Neural crest cell (in vitro differentiated cells): Measurements from ENCODE around the gene C1orf53. TPM values are rescaled to one million over a fixed set of nuclear protein-coding genes. Genes with fewer than 3 reads are reported as not detected.

ENCODE experiments used
- DNase-seq: peaks from one replicate; pipeline ENCODE4 v3.0.0; 2021; ENCODE audit warnings: low read depth, mixed read lengths, low spot score
- H3K27ac Mint-ChIP-seq: one replicate; pipeline ENCODE4 v1.8.0; 2021; ENCODE audit warnings: mild to moderate bottlenecking, mixed read lengths; ENCODE audit not compliant: unreplicated experiment
- H3K27me3 Mint-ChIP-seq: 2 replicates; pipeline ENCODE4 v1.8.0; 2021; ENCODE audit warnings: low read depth, mild to moderate bottlenecking, mixed read lengths
- H3K36me3 Mint-ChIP-seq: 2 replicates; pipeline ENCODE4 v1.8.0; 2021; ENCODE audit warnings: low read depth, mild to moderate bottlenecking, mixed read lengths
- H3K4me1 Mint-ChIP-seq: 2 replicates; pipeline ENCODE4 v1.8.0; 2021; ENCODE audit warnings: mixed read lengths
- H3K4me3 Mint-ChIP-seq: one replicate; pipeline ENCODE4 v1.8.0; 2021; ENCODE audit warnings: mild to moderate bottlenecking, mixed read lengths
- H3K9me3 Mint-ChIP-seq: 2 replicates; pipeline ENCODE4 v1.8.0; 2021; ENCODE audit warnings: mixed read lengths
- CTCF ChIP-seq: fragments of 200-600 bp; sonication (generic); conservative IDR thresholded peaks from 2 replicates; pipeline ENCODE4 v1.5.0; 2021; ENCODE audit warnings: antibody characterized with exemption, mild to moderate bottlenecking
- total RNA-seq: library from RNA; stranded (reverse); gene quantifications from 2 replicates; pipeline ENCODE4 v1.2.1, GENCODE V29; 2021

C1orf53 gene
- total RNA-seq, 1 donor from 2014 or later = 3.1 TPM

DNA sequence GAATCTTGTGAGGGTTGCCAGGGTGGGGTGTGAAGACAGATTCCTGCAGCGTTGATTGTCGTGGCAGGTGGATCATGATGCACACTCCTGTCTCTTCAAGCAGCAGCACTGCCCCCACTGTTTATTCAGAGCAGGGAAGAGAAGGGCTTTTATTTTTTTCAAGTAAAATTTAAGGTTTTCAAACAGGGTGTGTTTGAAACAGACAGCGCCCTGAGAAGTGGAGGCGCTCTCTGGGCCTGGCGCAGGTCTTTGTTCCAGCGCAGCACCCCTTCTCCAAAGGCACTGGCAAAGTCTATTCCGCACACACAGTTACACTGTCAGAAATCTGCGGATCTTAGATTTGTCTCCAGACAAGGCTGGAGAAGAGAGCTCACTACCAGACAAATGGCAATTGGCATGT, 7.0 kb downstream of the C1orf53 start:
- Mint-ChIP-seq H3K9me3 (no peaks in the 10 kb centered on the region), H3K4me1 (peaks cover 18% of the 10 kb centered on the region), H3K27ac (no peak overlapping the region), H3K4me3 (no peak overlapping the region), H3K36me3 (peaks cover 2% of the 10 kb centered on the region), H3K27me3 (peaks cover 100% of the 10 kb centered on the region)
- no peak for TF ChIP-seq CTCF
- no peak for DNase-seq

DNA sequence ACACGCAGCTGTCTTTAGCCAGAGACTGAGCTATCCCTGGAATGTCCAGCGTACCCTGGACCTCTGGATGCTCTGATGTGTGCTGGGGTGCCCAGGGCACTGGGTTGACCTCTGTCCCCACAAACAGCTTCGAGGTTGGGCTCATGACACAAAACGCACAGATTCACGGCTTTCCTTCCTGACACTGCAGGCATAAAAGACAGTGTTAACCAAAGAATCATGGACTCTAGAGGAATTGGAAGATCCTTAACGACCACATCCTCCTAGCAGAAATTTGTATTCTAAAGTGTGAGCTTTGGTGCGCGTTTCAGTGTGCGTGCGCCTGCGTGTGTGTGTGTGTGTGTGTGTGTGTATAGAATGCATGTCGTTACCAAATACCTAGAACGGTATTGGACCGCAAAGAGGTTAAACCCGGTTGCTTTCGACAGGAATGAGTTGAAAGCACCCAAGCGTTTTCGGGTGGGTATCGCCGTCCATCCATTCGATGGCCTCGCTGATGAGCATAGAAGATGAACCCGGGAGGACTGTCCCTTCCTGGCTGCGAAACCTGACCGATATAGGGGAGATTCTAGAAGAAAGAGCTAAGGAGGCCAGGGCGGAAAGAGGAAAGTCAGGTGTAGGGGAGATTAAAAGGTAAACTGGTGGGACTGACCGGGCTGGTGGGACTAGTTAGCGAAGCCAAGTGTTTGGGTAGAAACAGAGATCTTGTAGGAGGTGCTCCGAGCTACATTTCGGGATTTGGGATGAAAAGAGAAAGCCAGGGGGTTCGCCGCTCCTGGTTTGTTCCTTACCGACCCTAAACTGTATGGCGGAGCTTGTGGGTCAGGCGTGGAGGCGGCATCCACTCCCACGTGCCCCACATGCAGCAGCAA, 7.9 kb downstream of the C1orf53 start:
- peaks cover 100% of the 10 kb centered on the region for H3K27me3 Mint-ChIP-seq

GRCh38 chr1:197911111-197911856, 8.9 kb downstream of the C1orf53 start:
- Mint-ChIP-seq H3K4me3 (no peak overlapping the region), H3K27me3 (peaks cover 100% of the 10 kb centered on the region), H3K9me3 (no peaks in the 10 kb centered on the region), H3K27ac (no peak overlapping the region), H3K4me1 (peaks cover 33% of the 10 kb centered on the region), H3K36me3 (peaks cover 2% of the 10 kb centered on the region)
- DNase-seq = no peak
- no peak for TF ChIP-seq CTCF

More for the DNA sequence above, 7.9 kb downstream of the C1orf53 start:
- no peaks in the 10 kb centered on the region for H3K9me3 Mint-ChIP-seq
- no peak for TF ChIP-seq CTCF
- no peak overlapping the region for H3K27ac Mint-ChIP-seq
- peaks cover 2% of the 10 kb centered on the region for H3K36me3 Mint-ChIP-seq
- DNase-seq = no peak
- peak overlapping the region; percentile 3 for H3K4me3 Mint-ChIP-seq
- peaks cover 24% of the 10 kb centered on the region for H3K4me1 Mint-ChIP-seq

- Mint-ChIP-seq H3K9me3 (no peaks in the 10 kb centered on the region), H3K36me3 (peaks cover 2% of the 10 kb centered on the region), H3K27ac (no peak overlapping the region), H3K4me1 (peaks cover 40% of the 10 kb centered on the region), H3K4me3 (peak overlapping the region; percentile 5), H3K27me3 (peaks cover 100% of the 10 kb centered on the region)
- DNase-seq = no peak
- no peak for TF ChIP-seq CTCF
Measured at GRCh38 chr1:197911857-197912696, 9.6 kb downstream of the C1orf53 start.

GRCh38 chr1:197912739-197913494, 10.5 kb downstream of the C1orf53 start:
- Mint-ChIP-seq H3K36me3 (peaks cover 2% of the 10 kb centered on the region), H3K4me3 (peak overlapping the region; percentile 5), H3K4me1 (peaks cover 49% of the 10 kb centered on the region), H3K27ac (no peak overlapping the region), H3K27me3 (peaks cover 100% of the 10 kb centered on the region), H3K9me3 (no peaks in the 10 kb centered on the region)
- TF ChIP-seq CTCF = no peak
- no peak for DNase-seq
